GM13976 (cell line): ENCODE results near the gene GNAQ.

Source experiments
- DNase-seq: peaks from one replicate; pipeline ENCODE4 v3.0.0; 2012; ENCODE audit warnings: low spot score
- CTCF ChIP-seq: IDR thresholded peaks from 2 replicates; pipeline ENCODE4 v1.5.1; 2012; ENCODE audit warnings: borderline replicate concordance, mild to moderate bottlenecking; ENCODE audit not compliant: insufficient read depth; ENCODE audit errors: extremely low read depth, missing control alignments, control extremely low read depth
- in situ Hi-C: fragments of 300-500 bp; cut with MboI; formaldehyde crosslinking; loops from one replicate; pipeline ENCODE4 v1.12.0; 2022; ENCODE audit warnings: low sequenced_read_pairs, mixed read lengths, inconsistent platforms; ENCODE audit not compliant: unreplicated experiment

GNAQ gene

GRCh38 chr9:77743386-77743785, 288.2 kb downstream of the GNAQ start:
- DNase-seq = no peak
- in situ Hi-C loops = loop anchor here (25.0 kb wide), 1 partner anchor 281 kb away; no protein-coding TSS in a partner anchor
- TF ChIP-seq CTCF = no peak

GRCh38 chr9:77738932-77739331, 292.7 kb downstream of the GNAQ start:
- in situ Hi-C loops = loop anchor here (25.0 kb wide), 1 partner anchor 277 kb away; no protein-coding TSS in a partner anchor
- DNase-seq = no peak
- no peak for TF ChIP-seq CTCF

GRCh38 chr9:77735494-77735893, 296.1 kb downstream of the GNAQ start:
- DNase-seq = no peak
- no peak for TF ChIP-seq CTCF
- in situ Hi-C loops = loop anchor here (25.0 kb wide), 1 partner anchor 273 kb away; no protein-coding TSS in a partner anchor

- TF ChIP-seq CTCF = no peak
- no peak for DNase-seq
- in situ Hi-C loops = loop anchor here (25.0 kb wide), 1 partner anchor 270 kb away; no protein-coding TSS in a partner anchor
Measured at GRCh38 chr9:77731930-77732329, 299.7 kb downstream of the GNAQ start.

GRCh38 chr9:77731008-77731698, 300.5 kb downstream of the GNAQ start:
- no peak for TF ChIP-seq CTCF
- DNase-seq = no peak
- in situ Hi-C loops = loop anchor here (25.0 kb wide), 1 partner anchor 269 kb away; no protein-coding TSS in a partner anchor

- TF ChIP-seq CTCF = no peak
- in situ Hi-C loops = loop anchor here (25.0 kb wide), 1 partner anchor 267 kb away; no protein-coding TSS in a partner anchor
- no peak for DNase-seq
Measured at GRCh38 chr9:77729177-77729576, 302.4 kb downstream of the GNAQ start.
